Right ventricle myocardium superior (tissue), 1 donor: ENCODE results near the gene LMCD1. TPM values are rescaled to one million over a fixed set of nuclear protein-coding genes. Genes with fewer than 3 reads are reported as not detected.

Source experiments
- ATAC-seq: fragments of 200-7000 bp; cut with Tn5 transposase; one replicate; pipeline ENCODE4 v1.9.1; 2020; ENCODE audit warnings: mild to moderate bottlenecking; ENCODE audit not compliant: poor library complexity
- DNase-seq: peaks from one replicate; pipeline ENCODE4 v3.0.0-alpha.2; 2020
- intact Hi-C: fragments of 100-400 bp; cut with DNase I; formaldehyde crosslinking; loops from one replicate; pipeline ENCODE4 v1.11.2; 2022
- total RNA-seq: library from RNA; stranded (reverse); fragmentation: NEBNext Ultra II Directional; extraction: Animal tissue kit (Norgen Biotek cat#: 25700); gene quantifications from one replicate; pipeline ENCODE4 v1.2.1, GENCODE V29; 2021
- donor health status: DM: no; HTN: yes; CAD: no; lungs with severe emphysema.

LMCD1 gene
- total RNA-seq, 1 donor from 2014 or later = 49.6 TPM

DNA sequence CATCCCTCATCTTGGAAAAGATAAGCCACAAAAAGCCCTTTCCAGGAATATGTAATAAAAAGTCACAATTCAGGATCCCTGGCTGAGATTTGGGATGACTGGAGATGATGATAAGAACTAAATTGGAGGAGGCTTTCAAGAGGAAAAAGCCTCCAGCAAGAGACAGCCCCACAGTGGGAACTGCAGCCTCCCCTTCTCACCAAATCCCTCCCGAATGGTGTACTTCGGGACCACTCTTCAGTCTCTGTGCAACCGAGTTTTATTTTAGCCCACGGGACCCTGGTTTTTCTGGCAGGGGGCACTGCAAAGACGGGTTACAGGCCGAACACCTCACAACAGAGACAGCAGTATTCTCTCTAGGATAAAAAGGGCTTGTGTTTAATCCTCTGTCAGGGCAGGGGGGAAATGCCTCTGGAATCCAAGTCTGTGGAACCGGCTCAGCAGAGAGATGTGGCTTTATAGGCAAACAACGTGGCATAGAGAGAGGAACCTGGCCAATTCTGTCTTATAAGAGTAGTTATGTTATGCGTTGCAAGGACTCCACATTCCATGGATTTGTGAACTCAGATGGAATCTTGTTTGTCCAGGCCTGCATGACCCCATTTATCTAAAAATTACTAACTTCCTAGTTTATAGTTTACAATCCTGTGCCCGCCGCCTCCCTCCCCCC, 1.2 kb upstream of the LMCD1 start:
- intact Hi-C loops = no loop called here
- no peak for DNase-seq
- ATAC-seq = no peak

DNA sequence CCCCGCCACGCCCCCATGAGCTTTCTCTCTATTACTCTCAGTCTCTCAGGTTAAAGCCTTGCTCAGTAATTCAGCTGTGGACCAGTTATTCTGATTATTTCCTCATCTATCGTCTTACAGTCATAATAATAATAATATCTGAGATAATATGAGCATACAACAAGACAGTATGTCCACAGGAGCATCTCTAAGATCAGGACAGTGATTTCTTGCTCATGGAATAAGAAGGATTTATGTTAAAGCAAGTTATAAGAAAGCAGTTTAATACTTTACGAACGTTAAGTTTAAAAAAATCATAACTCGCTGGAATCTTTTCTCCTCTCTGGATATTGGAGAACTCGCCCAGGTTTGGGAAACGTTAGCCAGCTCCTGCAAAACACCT, 643 bp upstream of the LMCD1 start:
- no peak for DNase-seq
- no peak for ATAC-seq
- intact Hi-C loops = no loop called here

DNA sequence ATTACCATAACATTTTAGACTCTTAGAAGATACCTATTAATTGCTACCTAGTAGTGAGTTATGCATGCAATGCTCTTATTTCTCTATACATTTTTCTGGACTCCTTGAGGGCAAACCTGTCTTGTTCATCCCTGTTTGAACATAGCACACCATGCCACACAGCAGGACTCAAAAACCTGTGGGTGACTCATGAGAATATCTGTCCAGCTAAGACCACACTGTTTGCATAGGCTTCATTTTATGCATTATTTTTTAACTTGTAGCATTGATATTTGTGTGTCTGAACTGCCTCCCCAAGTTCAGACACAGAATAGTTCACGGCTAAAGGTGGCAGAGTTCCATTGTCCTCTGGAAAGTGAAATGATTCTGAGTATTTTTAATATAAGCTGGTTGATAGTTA, 1.8 kb downstream of the LMCD1 start:
- ATAC-seq (no peak), DNase-seq (no peak)
- intact Hi-C loops = no loop called here

DNA sequence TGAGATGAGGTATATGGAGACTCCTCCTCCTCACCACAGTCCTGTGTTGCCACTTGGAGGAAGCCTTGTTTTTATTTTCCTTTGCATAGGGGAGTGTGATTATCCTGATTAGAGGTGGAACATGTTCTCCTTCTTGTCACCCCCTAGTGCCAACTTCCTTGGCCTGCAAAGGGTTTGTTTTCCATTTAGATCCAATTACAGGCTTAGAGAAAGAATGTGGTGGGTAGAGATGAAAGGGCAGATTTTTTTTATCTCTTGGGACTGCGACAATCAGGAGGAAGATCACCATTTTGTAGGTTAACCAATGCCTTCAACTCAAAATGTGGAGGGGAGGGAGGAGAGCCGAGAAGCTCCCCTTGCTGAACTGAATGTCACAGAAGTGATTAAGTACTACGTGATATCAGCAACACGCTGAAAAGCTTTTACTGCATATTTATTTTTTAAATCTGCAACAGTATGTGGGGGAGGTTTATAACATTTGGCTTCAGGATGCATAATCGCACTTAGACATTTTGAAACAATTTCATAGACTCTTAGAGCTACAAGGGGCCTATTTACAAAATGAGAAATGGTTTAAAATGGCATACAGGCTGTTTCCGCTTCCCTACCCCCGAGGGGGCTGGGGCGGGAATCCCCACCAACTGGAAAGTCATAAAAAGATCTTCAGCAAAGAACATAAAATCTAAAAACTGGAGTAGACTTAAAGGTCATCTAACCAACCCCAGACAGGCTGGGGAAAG, 2.4 kb downstream of the LMCD1 start:
- no peak for DNase-seq
- ATAC-seq = no peak
- intact Hi-C loops = no loop called here

- DNase-seq (no peak), ATAC-seq (no peak)
- intact Hi-C loops = no loop called here
These were observed 3.0 kb downstream of the LMCD1 start for GRCh38 chr3:8504611-8504973.

DNA sequence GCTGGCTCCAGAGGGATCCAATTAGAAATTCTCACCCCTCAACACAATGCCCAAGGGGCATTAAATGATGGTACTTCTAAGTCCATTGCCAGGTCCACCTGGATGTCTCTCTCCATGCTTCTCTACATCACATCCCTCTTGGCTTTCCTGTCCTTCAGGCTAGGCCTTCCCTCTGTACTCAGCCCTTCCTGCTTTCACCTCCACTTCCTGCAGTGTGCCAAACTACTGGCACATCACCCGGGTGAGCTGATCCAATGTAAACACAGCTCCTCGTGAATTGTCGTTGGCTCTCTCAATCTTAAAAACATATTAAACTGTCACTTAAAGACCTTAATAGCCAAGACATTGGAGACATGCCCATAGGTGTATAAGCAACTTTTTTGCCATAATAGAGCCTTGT, 4.0 kb downstream of the LMCD1 start:
- DNase-seq (no peak), ATAC-seq (no peak)
- intact Hi-C loops = no loop called here

DNA sequence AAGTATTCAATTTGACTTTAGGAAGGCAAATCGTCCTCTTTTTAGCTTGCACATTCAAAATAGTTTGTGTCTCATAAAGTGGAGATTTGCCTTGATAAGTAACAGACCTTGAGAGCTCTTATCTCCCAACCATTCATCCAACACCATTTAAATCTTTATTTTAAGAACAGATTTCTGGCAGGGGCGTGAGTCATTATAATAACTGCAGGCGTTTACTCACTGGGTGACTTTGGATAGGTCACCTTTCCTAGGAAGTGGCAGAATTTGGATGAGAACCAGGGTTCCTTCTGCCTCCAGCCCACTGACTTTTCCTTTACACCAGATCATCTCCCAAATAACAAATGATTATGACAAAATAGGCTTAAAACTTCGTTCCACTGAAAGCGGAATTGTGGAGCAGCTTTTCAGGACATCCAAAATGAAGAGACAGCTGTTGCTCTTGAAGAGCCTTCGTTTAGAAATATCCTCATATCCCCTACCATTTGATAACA, 5.0 kb downstream of the LMCD1 start:
- no peak for DNase-seq
- intact Hi-C loops = no loop called here
- ATAC-seq = peak; percentile 21

DNA sequence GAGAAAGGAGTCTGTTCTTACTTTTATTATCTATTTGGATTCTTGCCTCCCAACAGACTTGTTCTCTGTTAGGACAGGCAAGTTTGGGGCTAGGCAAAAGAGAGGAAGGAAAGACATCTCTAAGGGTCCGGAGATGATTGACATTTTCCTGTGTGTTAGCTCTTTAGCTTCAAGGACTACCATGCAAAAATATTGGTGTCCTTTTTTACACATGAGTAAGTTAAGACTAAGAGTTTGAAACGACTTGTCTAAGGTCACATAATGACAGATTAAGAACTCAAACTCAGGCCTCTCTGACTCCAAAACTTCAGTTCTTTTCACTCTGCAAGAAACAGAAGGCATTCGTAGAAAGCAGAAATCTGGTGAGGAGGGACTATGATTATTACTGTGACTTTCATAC, 5.9 kb downstream of the LMCD1 start:
- no peak for DNase-seq
- intact Hi-C loops = no loop called here
- no peak for ATAC-seq

DNA sequence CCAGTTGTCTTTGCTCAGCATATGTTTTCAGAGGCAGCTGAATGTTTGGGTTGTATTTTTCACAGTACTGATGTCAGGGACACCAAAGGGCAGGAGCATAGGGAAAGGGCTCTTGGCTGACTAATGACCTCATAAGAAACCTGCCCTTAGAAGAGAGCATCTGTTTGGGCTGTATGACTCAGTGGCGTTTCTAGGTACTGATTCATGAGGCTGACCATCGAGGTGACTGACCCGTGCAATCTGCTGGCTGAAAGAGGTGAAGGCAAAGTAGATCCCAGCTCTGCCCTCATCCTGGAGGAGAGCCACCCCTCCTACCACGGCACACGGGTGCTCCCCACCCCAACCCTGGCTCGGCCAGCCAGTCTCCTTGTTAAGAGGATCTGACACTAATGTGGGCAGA, 8.3 kb downstream of the LMCD1 start:
- intact Hi-C loops = no loop called here
- no peak for ATAC-seq
- DNase-seq = no peak

GRCh38 chr3:8512234-8512633, 10.6 kb downstream of the LMCD1 start:
- intact Hi-C loops = no loop called here
- ATAC-seq (no peak), DNase-seq (no peak)

- DNase-seq = no peak
- intact Hi-C loops = no loop called here
- ATAC-seq = no peak
These were observed 14.5 kb downstream of the LMCD1 start for GRCh38 chr3:8516047-8516661.

DNA sequence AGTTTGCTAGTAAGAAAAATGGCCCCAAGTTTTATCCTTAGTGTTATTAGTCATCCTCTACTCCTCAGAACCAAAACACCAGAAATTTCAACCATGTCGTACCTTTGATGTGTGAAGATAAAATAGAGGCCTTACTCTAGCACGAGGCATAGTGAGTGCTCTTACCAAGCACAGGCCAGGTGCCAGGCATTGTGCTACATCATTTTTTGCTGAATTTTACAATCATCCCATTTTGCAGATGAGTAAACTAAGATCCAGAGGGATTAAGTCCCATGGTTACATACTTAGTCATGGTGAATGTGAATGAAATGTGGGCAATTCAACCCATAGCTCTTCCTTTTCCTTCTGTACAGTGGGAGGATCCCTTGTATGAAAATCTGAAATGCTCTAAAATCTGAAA, 15.2 kb downstream of the LMCD1 start:
- DNase-seq (no peak), ATAC-seq (no peak)
- intact Hi-C loops = no loop called here

- intact Hi-C loops = no loop called here
- DNase-seq (no peak), ATAC-seq (no peak)
These were observed 15.9 kb downstream of the LMCD1 start for GRCh38 chr3:8517487-8517886.

DNA sequence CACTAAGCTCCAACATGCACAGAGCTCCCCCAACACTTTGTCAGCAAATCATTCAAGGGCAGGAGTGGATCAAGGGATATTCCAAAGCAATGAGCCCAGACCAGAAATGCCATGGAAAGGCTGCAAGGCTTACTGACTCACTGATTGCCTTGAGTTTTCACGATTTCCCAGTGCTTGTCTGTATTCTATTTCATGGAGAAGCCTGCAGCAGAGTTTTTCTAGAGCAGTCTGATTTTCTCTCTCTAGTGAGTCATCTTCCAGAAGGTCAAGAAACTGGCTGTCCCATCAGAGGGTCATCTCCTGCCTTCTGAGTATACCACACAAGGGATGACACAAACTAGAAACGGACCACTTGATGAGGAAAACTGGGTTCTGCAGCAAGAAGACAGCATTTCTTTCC, 16.5 kb downstream of the LMCD1 start:
- intact Hi-C loops = no loop called here
- ATAC-seq = no peak
- no peak for DNase-seq

DNA sequence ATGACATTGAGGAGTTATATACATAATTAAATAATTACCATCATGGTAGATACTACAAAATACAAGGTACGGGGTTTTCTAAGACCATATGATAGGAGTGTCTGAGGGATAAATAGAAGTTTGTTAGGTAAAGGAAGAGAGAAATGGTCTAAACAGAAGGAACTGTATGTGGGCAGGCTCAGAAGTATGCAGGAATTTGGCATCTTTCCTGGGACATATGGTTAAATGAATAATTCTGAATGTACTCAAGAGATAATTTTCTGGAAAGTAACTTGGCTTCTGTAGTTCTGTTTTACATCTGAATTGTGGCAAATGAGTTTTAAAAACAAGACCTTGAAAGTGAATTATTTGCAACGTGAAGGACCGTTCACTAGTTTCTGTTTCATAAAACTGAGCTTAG, 17.5 kb downstream of the LMCD1 start:
- intact Hi-C loops = no loop called here
- ATAC-seq = no peak
- no peak for DNase-seq

- intact Hi-C loops = no loop called here
- ATAC-seq (no peak), DNase-seq (no peak)
These were observed 18.3 kb downstream of the LMCD1 start for GRCh38 chr3:8519774-8520448.

GRCh38 chr3:8520816-8521403, 19.3 kb downstream of the LMCD1 start:
- intact Hi-C loops = no loop called here
- no peak for ATAC-seq
- DNase-seq = peak; percentile 40

DNA sequence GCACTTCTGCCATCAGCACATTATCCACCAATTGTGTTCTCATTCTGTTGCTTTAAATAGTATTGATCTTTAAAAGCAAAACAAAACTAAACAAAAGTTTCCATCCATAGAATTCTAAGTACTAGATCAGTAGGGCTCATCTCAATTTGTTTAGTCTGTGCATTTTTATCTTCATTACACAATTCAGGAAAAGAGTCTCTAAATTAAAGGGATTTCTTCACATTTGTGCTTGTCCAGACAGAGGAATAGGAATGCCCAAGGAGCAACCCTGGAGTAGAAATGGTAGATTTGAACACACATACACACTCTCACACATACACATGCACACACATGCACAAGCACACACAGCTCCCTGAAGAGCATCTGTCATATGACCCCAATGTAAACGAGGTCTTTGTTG, 21.4 kb downstream of the LMCD1 start:
- DNase-seq = no peak
- no peak for ATAC-seq
- intact Hi-C loops = no loop called here

DNA sequence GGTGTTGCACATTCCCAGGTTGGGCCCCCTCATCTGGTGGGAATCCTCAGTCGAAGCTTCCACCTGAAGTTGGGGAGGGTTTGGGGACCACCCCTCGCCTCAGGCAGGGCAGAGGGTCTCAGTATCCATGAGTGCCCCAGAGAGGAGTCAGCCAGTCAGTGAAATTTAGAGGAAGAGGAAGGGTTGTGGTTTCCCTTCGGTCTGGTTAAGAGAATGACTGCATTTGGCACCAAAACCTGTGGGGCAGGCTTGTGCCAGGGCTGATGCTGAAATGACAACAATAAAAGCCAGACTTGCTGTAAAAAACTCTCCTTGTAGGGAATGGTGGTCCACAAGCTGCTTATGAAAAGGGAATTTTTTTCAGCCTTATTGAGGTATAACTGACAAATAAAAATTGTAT, 22.6 kb downstream of the LMCD1 start:
- DNase-seq = peak; percentile 41
- intact Hi-C loops = no loop called here
- ATAC-seq = no peak
